Retinal pigment epithelial cell (primary cell): Measurements from ENCODE around the gene FMN2.

Experiments used
- DNase-seq: peaks from one replicate; pipeline ENCODE4 v3.0.0-alpha.2; 2010; ENCODE audit warnings: low read depth
- H3K4me3 ChIP-seq: 2 replicates; pipeline ENCODE4 v1.5.1; 2011; ENCODE audit warnings: mild to moderate bottlenecking, low read length, control low read depth, moderate library complexity
- CTCF ChIP-seq: conservative IDR thresholded peaks from 2 replicates; pipeline ENCODE4 v1.5.1; 2011; ENCODE audit warnings: low read depth, low read length, control low read depth, inconsistent platforms

Gene FMN2

DNA sequence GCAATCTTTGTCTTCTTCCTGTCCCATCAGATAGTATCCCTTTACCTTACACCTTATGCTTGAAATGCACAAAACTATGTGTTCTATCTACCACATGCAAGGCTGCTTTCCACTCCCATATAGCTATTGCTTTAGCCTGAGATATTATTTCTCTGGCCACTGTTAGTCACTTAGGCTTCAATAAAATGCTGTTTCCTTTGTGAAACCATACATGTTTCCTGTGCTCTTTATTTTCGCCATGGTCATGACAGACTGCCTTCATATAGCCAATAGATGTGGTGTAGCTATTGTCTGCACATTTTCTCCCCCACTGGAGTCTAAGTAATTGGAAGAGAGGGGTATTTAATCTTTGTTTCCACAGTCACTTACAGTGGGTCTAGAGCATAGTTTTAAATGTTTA, 411.9 kb downstream of the FMN2 start:
- H3K4me3 ChIP-seq = no peak overlapping the region
- no peak for TF ChIP-seq CTCF
- no peak for DNase-seq

GRCh38 chr1:240506176-240506575, 414.5 kb downstream of the FMN2 start:
- DNase-seq = no peak
- TF ChIP-seq CTCF = no peak
- H3K4me3 ChIP-seq = no peak overlapping the region

- DNase-seq = no peak
- TF ChIP-seq CTCF = no peak
- no peak overlapping the region for H3K4me3 ChIP-seq
These were observed 416.5 kb downstream of the FMN2 start for GRCh38 chr1:240508201-240508600.

DNA sequence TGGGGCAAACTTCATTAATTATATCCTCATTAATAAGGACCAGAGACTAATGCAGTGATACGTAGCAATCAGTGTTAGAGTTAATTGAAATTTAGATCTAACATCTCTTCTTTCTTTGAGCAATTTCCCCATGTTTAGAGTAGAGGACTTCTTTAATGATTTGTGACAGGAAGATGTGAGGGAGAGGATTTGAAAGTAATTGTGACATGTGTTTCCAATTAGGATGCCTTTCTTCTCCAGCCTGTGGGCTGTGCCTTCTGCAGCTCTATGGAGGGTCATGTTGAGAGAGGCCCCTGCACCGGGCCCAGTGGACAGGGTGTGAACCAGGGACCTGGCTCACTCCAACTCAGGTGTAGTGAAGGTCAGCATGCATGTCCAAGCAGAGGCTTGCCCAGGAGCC, 417.3 kb downstream of the FMN2 start:
- H3K4me3 ChIP-seq = no peak overlapping the region
- no peak for DNase-seq
- no peak for TF ChIP-seq CTCF

DNA sequence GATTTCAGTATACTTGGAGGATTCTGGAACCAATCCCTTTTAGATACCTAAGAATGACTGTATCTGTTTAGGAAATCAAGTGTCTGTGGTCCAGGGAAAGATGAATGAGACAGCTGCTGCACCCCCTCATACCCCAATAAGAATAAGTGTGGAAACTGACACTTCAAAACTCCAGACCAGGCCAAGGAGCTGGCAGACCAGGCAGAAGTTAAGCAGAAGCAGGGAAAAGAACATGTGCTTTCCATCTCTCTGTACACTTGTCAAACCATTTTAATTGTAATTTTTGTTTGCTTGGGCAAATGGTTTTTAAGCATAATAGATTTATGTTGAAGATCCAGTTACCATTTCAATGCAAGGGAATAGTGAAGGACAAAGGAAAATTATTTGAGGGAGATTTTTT, 420.1 kb downstream of the FMN2 start:
- no peak overlapping the region for H3K4me3 ChIP-seq
- DNase-seq = no peak
- no peak for TF ChIP-seq CTCF

DNA sequence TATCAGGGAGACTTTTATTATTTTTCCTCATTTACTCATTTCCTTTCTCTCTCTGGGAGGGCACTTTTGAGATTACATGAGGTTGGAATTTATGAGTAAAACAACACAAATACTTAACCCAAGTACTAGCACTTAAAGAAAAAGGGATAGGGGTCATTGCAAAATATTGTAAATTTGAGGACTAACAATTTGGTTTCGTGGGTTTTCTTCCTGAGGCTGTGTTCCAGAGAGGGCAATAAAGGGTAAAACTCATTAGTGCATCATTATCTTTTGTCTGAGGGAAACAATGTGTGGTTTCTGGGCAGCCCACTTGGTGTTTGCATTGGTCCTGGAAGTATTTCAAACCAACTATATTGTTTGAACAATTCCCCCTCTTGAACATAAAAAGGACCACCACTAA, 423.8 kb downstream of the FMN2 start:
- no peak for DNase-seq
- H3K4me3 ChIP-seq = no peak overlapping the region
- no peak for TF ChIP-seq CTCF

GRCh38 chr1:240516069-240516468, 424.4 kb downstream of the FMN2 start:
- no peak overlapping the region for H3K4me3 ChIP-seq
- TF ChIP-seq CTCF = no peak
- DNase-seq = no peak
